Measurements from ENCODE around the gene SLC38A6. TPM values are rescaled to one million over a fixed set of nuclear protein-coding genes. Genes with fewer than 3 reads are reported as not detected.
A peak's percentile ranks its signal among the peaks of the same experiment; 100 is the strongest.

SLC38A6 gene
- 18.3 TPM for total RNA-seq

- peak; percentile 95 for DNase-seq (ENCODE audit: low spot score)
Measured at GRCh38 chr14:60980811-60981632, at the start of gene SLC38A6, which contains the start of gene TRMT5. Gene SLC38A6 (plus strand): TSS chr14:60981245. CDS start chr14:60981278, 33 bp downstream. Gene TRMT5 (minus strand): TSS chr14:60981079. CDS start chr14:60980973, 106 bp downstream.

- DNase-seq (ENCODE audit: low spot score) = no peak
Measured at GRCh38 chr14:60933920-60934655, 47.0 kb upstream of the SLC38A6 start.

- no peak for DNase-seq (ENCODE audit: low spot score)
Measured at GRCh38 chr14:60935319-60935718, 45.7 kb upstream of the SLC38A6 start.

GRCh38 chr14:60943637-60944032 lies 37.4 kb upstream of the SLC38A6 start:
- DNase-seq (ENCODE audit: low spot score) = no peak

GRCh38 chr14:60944204-60944603 lies 36.8 kb upstream of the SLC38A6 start:
- DNase-seq (ENCODE audit: low spot score) = no peak

GRCh38 chr14:60945984-60946383 lies 35.1 kb upstream of the SLC38A6 start:
- DNase-seq (ENCODE audit: low spot score) = no peak

- DNase-seq (ENCODE audit: low spot score) = no peak
Measured at GRCh38 chr14:60946773-60947172, 34.3 kb upstream of the SLC38A6 start.

- no peak for DNase-seq (ENCODE audit: low spot score)
Measured at GRCh38 chr14:60951776-60952435, 29.1 kb upstream of the SLC38A6 start.

GRCh38 chr14:60956202-60956601 lies 24.8 kb upstream of the SLC38A6 start:
- no peak for DNase-seq (ENCODE audit: low spot score)

- no peak for DNase-seq (ENCODE audit: low spot score)
Measured at GRCh38 chr14:60956632-60957031, 24.4 kb upstream of the SLC38A6 start.

GRCh38 chr14:60958146-60958545 lies 22.9 kb upstream of the SLC38A6 start:
- no peak for DNase-seq (ENCODE audit: low spot score)

- DNase-seq (ENCODE audit: low spot score) = no peak
Measured at GRCh38 chr14:60963761-60964160, 17.3 kb upstream of the SLC38A6 start.

- DNase-seq (ENCODE audit: low spot score) = no peak
Measured at GRCh38 chr14:60964904-60965303, 16.1 kb upstream of the SLC38A6 start.

- DNase-seq (ENCODE audit: low spot score) = no peak
Measured at GRCh38 chr14:60965402-60965801, 15.6 kb upstream of the SLC38A6 start.

- no peak for DNase-seq (ENCODE audit: low spot score)
Measured at GRCh38 chr14:60968099-60968498, 12.9 kb upstream of the SLC38A6 start.

GRCh38 chr14:60968671-60969070 lies 12.4 kb upstream of the SLC38A6 start:
- DNase-seq (ENCODE audit: low spot score) = no peak

- no peak for DNase-seq (ENCODE audit: low spot score)
Measured at GRCh38 chr14:60970146-60970545, 10.9 kb upstream of the SLC38A6 start.

- DNase-seq (ENCODE audit: low spot score) = no peak
Measured at GRCh38 chr14:60971271-60971670, 9.8 kb upstream of the SLC38A6 start.

GRCh38 chr14:60972295-60972694 lies 8.8 kb upstream of the SLC38A6 start:
- no peak for DNase-seq (ENCODE audit: low spot score)

- DNase-seq (ENCODE audit: low spot score) = no peak
Measured at GRCh38 chr14:60973070-60973469, 8.0 kb upstream of the SLC38A6 start.

GRCh38 chr14:60974090-60974651 lies 6.9 kb upstream of the SLC38A6 start:
- no peak for DNase-seq (ENCODE audit: low spot score)

GRCh38 chr14:60975551-60975950 lies 5.5 kb upstream of the SLC38A6 start:
- no peak for DNase-seq (ENCODE audit: low spot score)

All from ureter (tissue), 1 donor.